RWPE2 (cell line): ENCODE data around the gene CTPS1.

Experiments
- ATAC-seq: fragments of 200-7000 bp; cut with Tn5 transposase; 3 replicates; pipeline ENCODE4 v1.9.1; 2021; ENCODE audit warnings: low read depth
- DNase-seq: peaks from one replicate; pipeline ENCODE4 v3.0.0-alpha.2; 2020; ENCODE audit warnings: low spot score
- H3K27ac ChIP-seq: fragments of 450-650 bp; 2 replicates; pipeline ENCODE4 v1.5.1; 2017; ENCODE audit warnings: mild to moderate bottlenecking; ENCODE audit not compliant: poor library complexity, severe bottlenecking
- H3K27me3 ChIP-seq: fragments of 250-450 bp; sonication (Bioruptor Pico); 2 replicates; pipeline ENCODE4 v1.5.1; 2021; ENCODE audit warnings: mild to moderate bottlenecking, moderate library complexity; ENCODE audit not compliant: insufficient read depth, poor library complexity, severe bottlenecking
- H3K36me3 ChIP-seq: fragments of 250-450 bp; sonication (Bioruptor Pico); 2 replicates; pipeline ENCODE4 v1.5.1; 2020; ENCODE audit warnings: low read depth, mild to moderate bottlenecking, moderate library complexity
- H3K4me1 ChIP-seq: fragments of 250-450 bp; sonication (Bioruptor Pico); 2 replicates; pipeline ENCODE4 v1.5.1; 2021; ENCODE audit warnings: mild to moderate bottlenecking, moderate library complexity; ENCODE audit not compliant: insufficient read depth, poor library complexity, severe bottlenecking
- H3K4me3 ChIP-seq: fragments of 250-450 bp; sonication (Bioruptor Pico); 2 replicates; pipeline ENCODE4 v1.5.1; 2021; ENCODE audit warnings: mild to moderate bottlenecking, moderate library complexity; ENCODE audit not compliant: severe bottlenecking
- H3K9me3 ChIP-seq: fragments of 250-450 bp; sonication (Bioruptor Pico); 2 replicates; pipeline ENCODE4 v1.5.1; 2021; ENCODE audit warnings: mild to moderate bottlenecking, moderate library complexity; ENCODE audit not compliant: severe bottlenecking
- TF ChIP-seq, protein P1 (sequence below): fragments of 450-650 bp; IDR thresholded peaks from one replicate; pipeline ENCODE4 v1.5.1; 2017; ENCODE audit warnings: mild to moderate bottlenecking, moderate library complexity; ENCODE audit not compliant: poor library complexity, severe bottlenecking

CTPS1 gene

DNA sequence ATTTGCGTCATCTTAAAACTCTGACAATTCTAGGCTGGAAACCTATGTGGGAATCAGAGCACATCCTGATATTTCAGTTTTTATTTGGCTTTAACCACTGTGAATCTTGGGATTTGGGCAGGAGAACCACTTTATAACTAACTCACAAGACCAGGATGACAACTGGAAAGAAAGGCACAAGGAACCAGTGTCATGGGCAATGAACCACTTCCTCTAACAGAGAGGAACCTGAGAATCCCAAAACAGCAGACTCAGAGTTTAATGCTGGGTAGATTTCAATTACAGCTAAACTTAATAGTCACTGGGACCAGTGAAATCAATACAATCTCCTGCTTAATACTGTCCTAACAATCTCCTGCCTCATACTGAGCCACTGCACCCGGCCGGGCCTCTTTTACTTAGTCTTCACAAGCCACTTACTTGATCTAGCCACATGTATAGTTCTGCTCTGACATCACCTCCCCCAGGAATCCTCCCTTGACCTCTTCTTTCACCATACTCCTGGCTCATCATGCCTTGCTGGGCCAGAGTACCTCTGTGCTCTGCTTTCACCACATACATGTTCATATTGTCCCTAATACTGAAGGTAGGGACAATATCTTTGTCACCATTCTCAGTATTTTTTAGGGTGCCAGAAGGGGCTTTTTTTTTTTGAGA lies 62.2 kb downstream of the CTPS1 start:
- Histone ChIP-seq H3K4me3 (no peak overlapping the region), H3K36me3 (peaks cover 28% of the 10 kb centered on the region), H3K4me1 (peaks cover 24% of the 10 kb centered on the region), H3K9me3 (no peaks in the 10 kb centered on the region), H3K27ac (no peak overlapping the region), H3K27me3 (no peaks in the 10 kb centered on the region)
- TF ChIP-seq, protein P1, sequence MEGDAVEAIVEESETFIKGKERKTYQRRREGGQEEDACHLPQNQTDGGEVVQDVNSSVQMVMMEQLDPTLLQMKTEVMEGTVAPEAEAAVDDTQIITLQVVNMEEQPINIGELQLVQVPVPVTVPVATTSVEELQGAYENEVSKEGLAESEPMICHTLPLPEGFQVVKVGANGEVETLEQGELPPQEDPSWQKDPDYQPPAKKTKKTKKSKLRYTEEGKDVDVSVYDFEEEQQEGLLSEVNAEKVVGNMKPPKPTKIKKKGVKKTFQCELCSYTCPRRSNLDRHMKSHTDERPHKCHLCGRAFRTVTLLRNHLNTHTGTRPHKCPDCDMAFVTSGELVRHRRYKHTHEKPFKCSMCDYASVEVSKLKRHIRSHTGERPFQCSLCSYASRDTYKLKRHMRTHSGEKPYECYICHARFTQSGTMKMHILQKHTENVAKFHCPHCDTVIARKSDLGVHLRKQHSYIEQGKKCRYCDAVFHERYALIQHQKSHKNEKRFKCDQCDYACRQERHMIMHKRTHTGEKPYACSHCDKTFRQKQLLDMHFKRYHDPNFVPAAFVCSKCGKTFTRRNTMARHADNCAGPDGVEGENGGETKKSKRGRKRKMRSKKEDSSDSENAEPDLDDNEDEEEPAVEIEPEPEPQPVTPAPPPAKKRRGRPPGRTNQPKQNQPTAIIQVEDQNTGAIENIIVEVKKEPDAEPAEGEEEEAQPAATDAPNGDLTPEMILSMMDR, result no peak
- no peak for DNase-seq
- no peak for ATAC-seq

DNA sequence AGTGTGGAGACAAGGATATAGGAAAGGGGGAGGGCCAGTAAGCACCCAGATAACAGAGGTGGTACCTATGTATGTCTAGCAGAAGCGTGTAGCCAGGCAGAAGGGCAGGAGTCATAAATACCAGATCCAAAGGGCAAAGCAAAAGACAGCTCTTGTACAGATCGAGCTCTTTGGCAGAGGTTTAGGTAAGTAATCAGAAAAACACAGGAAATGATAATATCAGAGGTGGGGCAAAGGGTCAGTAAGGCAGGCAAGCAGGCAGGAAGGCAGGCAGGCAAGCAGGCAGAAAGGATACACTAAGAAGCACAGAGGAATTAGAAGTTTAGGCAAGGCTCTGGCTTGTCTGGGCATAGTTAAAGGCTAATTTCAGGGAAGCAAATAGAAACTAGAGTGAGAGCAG lies 64.7 kb downstream of the CTPS1 start:
- DNase-seq (no peak), ATAC-seq (no peak)
- H3K27me3 ChIP-seq, result no peaks in the 10 kb centered on the region
- H3K9me3 ChIP-seq, result no peaks in the 10 kb centered on the region
- H3K27ac ChIP-seq, result peak overlapping the region; percentile 67
- peaks cover 31% of the 10 kb centered on the region for H3K36me3 ChIP-seq
- TF ChIP-seq, protein P1, result no peak
- peaks cover 24% of the 10 kb centered on the region for H3K4me1 ChIP-seq
- no peak overlapping the region for H3K4me3 ChIP-seq

DNA sequence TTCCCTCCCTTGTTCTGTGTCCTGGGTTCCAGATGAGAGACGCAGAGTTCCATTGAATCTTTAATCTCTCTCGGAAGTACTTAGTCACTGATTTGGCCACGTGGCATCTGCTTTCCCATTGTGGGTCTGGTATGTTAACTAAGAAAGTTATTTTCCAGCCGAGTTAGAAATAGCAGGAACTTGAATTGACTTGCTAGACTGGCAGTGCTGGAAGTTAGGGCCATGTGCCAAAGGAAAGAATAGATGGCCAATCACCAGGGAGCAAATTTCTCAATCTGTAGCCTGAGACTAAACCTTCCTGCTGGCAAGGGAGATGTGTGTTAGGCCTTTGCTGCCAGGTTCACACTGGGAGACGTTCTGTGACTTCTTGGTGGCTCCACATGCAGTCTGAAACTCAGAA lies 66.2 kb downstream of the CTPS1 start:
- Histone ChIP-seq H3K27me3 (no peaks in the 10 kb centered on the region), H3K4me1 (peaks cover 24% of the 10 kb centered on the region), H3K36me3 (peaks cover 23% of the 10 kb centered on the region), H3K9me3 (no peaks in the 10 kb centered on the region), H3K27ac (peak overlapping the region; percentile 67), H3K4me3 (no peak overlapping the region)
- TF ChIP-seq, protein P1, result no peak
- DNase-seq (no peak), ATAC-seq (peak; percentile 84)

DNA sequence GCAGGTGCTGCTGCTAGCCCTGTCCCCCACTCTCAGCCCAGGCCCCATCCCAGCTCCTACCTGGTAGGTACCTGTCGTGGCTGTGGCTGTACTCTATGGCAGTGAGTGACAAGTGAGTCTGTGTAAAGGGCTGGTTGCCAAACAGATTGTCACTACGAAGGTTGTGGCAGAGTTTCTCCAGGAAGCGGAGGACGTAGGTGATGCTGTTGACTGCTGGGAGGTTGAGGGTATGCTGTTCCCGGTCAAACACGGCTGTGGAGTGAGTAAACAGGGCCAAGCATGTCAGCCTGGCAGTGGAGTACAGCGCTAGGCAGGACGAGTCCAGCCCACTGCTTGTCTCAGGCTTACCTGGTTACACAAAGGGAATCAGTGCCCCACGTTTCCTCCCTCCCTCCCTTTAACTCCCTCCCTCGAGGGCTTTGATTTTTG lies 66.9 kb downstream of the CTPS1 start:
- Histone ChIP-seq H3K9me3 (no peaks in the 10 kb centered on the region), H3K4me3 (no peak overlapping the region), H3K4me1 (peaks cover 24% of the 10 kb centered on the region), H3K27me3 (no peaks in the 10 kb centered on the region), H3K27ac (peak overlapping the region; percentile 67), H3K36me3 (peaks cover 23% of the 10 kb centered on the region)
- TF ChIP-seq, protein P1, result no peak
- ATAC-seq (no peak), DNase-seq (no peak)

DNA sequence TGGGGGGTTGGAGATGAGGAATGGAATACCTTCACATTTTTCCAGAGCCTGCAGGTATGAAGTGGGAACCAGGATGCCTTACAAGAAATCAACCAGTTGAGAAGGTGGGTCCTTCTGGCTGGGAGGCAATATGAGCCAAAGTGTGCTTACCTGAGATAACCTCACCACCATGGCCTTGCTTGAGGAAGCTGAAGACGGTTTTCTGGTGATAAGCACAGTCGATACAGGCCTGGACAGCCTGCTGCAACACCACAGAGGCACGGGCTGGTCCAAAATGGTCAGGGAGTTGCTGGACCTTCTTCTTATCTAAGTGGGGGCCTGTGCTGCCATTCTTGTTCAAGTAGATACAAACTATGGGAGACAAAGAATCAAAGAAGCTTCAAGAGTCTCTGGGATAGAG lies 69.0 kb downstream of the CTPS1 start:
- H3K27me3 ChIP-seq, result no peaks in the 10 kb centered on the region
- ATAC-seq (no peak), DNase-seq (no peak)
- H3K27ac ChIP-seq, result no peak overlapping the region
- TF ChIP-seq, protein P1, result no peak
- H3K36me3 ChIP-seq, result peaks cover 17% of the 10 kb centered on the region
- no peak overlapping the region for H3K4me3 ChIP-seq
- H3K9me3 ChIP-seq, result no peaks in the 10 kb centered on the region
- peaks cover 24% of the 10 kb centered on the region for H3K4me1 ChIP-seq
